Endodermal cell (in vitro differentiated cells): ENCODE data around the gene COL6A3. TPM values are rescaled to one million over a fixed set of nuclear protein-coding genes. Genes with fewer than 3 reads are reported as not detected.

Experiments
- DNase-seq: peaks from one replicate; pipeline ENCODE4 v3.0.0-alpha.2; 2017
- H3K27ac ChIP-seq: 2 replicates; pipeline ENCODE4 v1.5.1; 2013; ENCODE audit warnings: mild to moderate bottlenecking, low read depth, low read length, moderate library complexity
- H3K27me3 ChIP-seq: 2 replicates; pipeline ENCODE4 v1.6.1; 2013; ENCODE audit warnings: mild to moderate bottlenecking, low read length, moderate library complexity; ENCODE audit not compliant: insufficient read depth, control insufficient read depth, poor library complexity, severe bottlenecking
- H3K36me3 ChIP-seq: 2 replicates; pipeline ENCODE4 v1.7.0; 2013; ENCODE audit warnings: mild to moderate bottlenecking, low read length, moderate library complexity; ENCODE audit not compliant: control insufficient read depth, insufficient read depth
- H3K4me1 ChIP-seq: one replicate; pipeline ENCODE4 v1.7.0; 2013; ENCODE audit warnings: low read length; ENCODE audit not compliant: control insufficient read depth, insufficient read depth
- H3K4me3 ChIP-seq: 2 replicates; pipeline ENCODE4 v1.5.1; 2013; ENCODE audit warnings: mild to moderate bottlenecking, low read length, moderate library complexity
- H3K9ac ChIP-seq: 2 replicates; pipeline ENCODE4 v1.6.1; 2013; ENCODE audit warnings: mild to moderate bottlenecking, low read length, moderate library complexity; ENCODE audit not compliant: poor library complexity, severe bottlenecking; ENCODE audit errors: extremely low read depth
- H3K9me3 ChIP-seq: 2 replicates; pipeline ENCODE4 v1.6.1; 2013; ENCODE audit warnings: mild to moderate bottlenecking, low read length, moderate library complexity; ENCODE audit not compliant: control insufficient read depth
- H3K27ac Mint-ChIP-seq: 2 replicates; pipeline ENCODE4 v1.8.0; 2020; ENCODE audit warnings: mixed read lengths
- H3K27me3 Mint-ChIP-seq: 2 replicates; pipeline ENCODE4 v1.8.0; 2021; ENCODE audit warnings: mild to moderate bottlenecking, mixed read lengths; ENCODE audit not compliant: insufficient read depth
- H3K36me3 Mint-ChIP-seq: 2 replicates; pipeline ENCODE4 v1.8.0; 2020; ENCODE audit warnings: low read depth, mixed read lengths
- H3K4me1 Mint-ChIP-seq: 2 replicates; pipeline ENCODE4 v1.8.0; 2020; ENCODE audit warnings: mixed read lengths
- H3K4me3 Mint-ChIP-seq: 2 replicates; pipeline ENCODE4 v1.8.0; 2020; ENCODE audit warnings: mild to moderate bottlenecking, moderate library complexity, mixed read lengths
- H3K9me3 Mint-ChIP-seq: 2 replicates; pipeline ENCODE4 v1.8.0; 2020; ENCODE audit warnings: mild to moderate bottlenecking, mixed read lengths
- WGBS, 2 experiments: methylation state at CpG; one replicate each; pipeline versions ENCODE4 v1.1.5 to v1.1.7; 2013; ENCODE audit warnings: missing lambda C conversion rate in 2 of 2, mixed read lengths in 1 of 2; ENCODE audit not compliant: insufficient coverage in 1 of 2, insufficient read length in 1 of 2; 5-methylcytosine and 5-hydroxymethylcytosine counted together
- long read RNA-seq, 4 experiments: library from polyadenylated mRNA in 2 of 4; library from RNA in 1 of 4; library from capped mRNA in 1 of 4; stranded (forward) in 3 of 4; unstranded in 1 of 4; transcript quantifications; one replicate each; pipeline ENCODE4 v2.0.0, GENCODE V29; 2020 to 2021; ENCODE audit warnings: inconsistent platforms in 1 of 4
- polyA plus RNA-seq, 2 experiments: library from polyadenylated mRNA; stranded (reverse); fragments of 50-300 nt; gene quantifications; one replicate each; pipeline ENCODE4 v1.2.3, GENCODE V29; 2013
- total RNA-seq, 2 donors: library from RNA; stranded (reverse); fragmentation: NEBNext Ultra II Directional in 1 of 2; extraction: Animal tissue kit (Norgen Biotek cat#: 25700) in 1 of 2; gene quantifications; 2 replicates in 1 of 2; 3 replicates in 1 of 2; pipeline ENCODE4 v1.2.1, GENCODE V29; 2021
- TF ChIP-seq, protein P1 (sequence below): fragments of 200-600 bp; sonication (generic); conservative IDR thresholded peaks from 2 replicates; pipeline ENCODE4 v1.5.0; 2021; ENCODE audit warnings: antibody characterized with exemption, mild to moderate bottlenecking

COL6A3 gene, protein sequence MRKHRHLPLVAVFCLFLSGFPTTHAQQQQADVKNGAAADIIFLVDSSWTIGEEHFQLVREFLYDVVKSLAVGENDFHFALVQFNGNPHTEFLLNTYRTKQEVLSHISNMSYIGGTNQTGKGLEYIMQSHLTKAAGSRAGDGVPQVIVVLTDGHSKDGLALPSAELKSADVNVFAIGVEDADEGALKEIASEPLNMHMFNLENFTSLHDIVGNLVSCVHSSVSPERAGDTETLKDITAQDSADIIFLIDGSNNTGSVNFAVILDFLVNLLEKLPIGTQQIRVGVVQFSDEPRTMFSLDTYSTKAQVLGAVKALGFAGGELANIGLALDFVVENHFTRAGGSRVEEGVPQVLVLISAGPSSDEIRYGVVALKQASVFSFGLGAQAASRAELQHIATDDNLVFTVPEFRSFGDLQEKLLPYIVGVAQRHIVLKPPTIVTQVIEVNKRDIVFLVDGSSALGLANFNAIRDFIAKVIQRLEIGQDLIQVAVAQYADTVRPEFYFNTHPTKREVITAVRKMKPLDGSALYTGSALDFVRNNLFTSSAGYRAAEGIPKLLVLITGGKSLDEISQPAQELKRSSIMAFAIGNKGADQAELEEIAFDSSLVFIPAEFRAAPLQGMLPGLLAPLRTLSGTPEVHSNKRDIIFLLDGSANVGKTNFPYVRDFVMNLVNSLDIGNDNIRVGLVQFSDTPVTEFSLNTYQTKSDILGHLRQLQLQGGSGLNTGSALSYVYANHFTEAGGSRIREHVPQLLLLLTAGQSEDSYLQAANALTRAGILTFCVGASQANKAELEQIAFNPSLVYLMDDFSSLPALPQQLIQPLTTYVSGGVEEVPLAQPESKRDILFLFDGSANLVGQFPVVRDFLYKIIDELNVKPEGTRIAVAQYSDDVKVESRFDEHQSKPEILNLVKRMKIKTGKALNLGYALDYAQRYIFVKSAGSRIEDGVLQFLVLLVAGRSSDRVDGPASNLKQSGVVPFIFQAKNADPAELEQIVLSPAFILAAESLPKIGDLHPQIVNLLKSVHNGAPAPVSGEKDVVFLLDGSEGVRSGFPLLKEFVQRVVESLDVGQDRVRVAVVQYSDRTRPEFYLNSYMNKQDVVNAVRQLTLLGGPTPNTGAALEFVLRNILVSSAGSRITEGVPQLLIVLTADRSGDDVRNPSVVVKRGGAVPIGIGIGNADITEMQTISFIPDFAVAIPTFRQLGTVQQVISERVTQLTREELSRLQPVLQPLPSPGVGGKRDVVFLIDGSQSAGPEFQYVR (N-terminal part only)
- total RNA-seq, result 1 to 10 TPM in 1 of 2 donors, under 1 TPM in 1; 0.40 to 1.2 TPM
- 21.1 TPM for polyA plus RNA-seq (2013, experiment 1 of 2)
- polyA plus RNA-seq (2013, experiment 2 of 2), result 20.4 TPM
- long read RNA-seq, experiment 1, partial matches to known transcripts, result 1 of 1 reads
- long read RNA-seq, experiment 1, other reads (novel, unspliced or antisense), result 0 of 1 reads
- long read RNA-seq, experiment 2, result 0 reads
- long read RNA-seq, experiment 3, partial matches to known transcripts, result 1 of 1 reads
- long read RNA-seq, experiment 3, other reads (novel, unspliced or antisense), result 0 of 1 reads
- long read RNA-seq, experiment 4, result 0 reads

- 77 to 88% methylated on average over 10 to 15 of the region's 16 CpGs for WGBS, 2 experiments
- Histone ChIP-seq H3K9ac (no peak within 1 kb of the TSS), H3K27me3 (peaks cover 5% of the 10 kb centered on the region), H3K27ac (no peak within 1 kb of the TSS), H3K36me3 (no peaks in the 10 kb centered on the region), H3K4me1 (no peaks in the 10 kb centered on the region), H3K9me3 (no peaks in the 10 kb centered on the region), H3K4me3 (no peak within 1 kb of the TSS)
- no peak for DNase-seq
- Mint-ChIP-seq H3K27ac (no peak within 1 kb of the TSS), H3K4me3 (no peak within 1 kb of the TSS), H3K9me3 (no peaks in the 10 kb centered on the region), H3K36me3 (no peaks in the 10 kb centered on the region), H3K4me1 (peaks cover 11% of the 10 kb centered on the region), H3K27me3 (peaks cover 11% of the 10 kb centered on the region)
- TF ChIP-seq, protein P1, sequence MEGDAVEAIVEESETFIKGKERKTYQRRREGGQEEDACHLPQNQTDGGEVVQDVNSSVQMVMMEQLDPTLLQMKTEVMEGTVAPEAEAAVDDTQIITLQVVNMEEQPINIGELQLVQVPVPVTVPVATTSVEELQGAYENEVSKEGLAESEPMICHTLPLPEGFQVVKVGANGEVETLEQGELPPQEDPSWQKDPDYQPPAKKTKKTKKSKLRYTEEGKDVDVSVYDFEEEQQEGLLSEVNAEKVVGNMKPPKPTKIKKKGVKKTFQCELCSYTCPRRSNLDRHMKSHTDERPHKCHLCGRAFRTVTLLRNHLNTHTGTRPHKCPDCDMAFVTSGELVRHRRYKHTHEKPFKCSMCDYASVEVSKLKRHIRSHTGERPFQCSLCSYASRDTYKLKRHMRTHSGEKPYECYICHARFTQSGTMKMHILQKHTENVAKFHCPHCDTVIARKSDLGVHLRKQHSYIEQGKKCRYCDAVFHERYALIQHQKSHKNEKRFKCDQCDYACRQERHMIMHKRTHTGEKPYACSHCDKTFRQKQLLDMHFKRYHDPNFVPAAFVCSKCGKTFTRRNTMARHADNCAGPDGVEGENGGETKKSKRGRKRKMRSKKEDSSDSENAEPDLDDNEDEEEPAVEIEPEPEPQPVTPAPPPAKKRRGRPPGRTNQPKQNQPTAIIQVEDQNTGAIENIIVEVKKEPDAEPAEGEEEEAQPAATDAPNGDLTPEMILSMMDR, result no peak
Observed at GRCh38 chr2:237413777-237414661, at the start of gene COL6A3. Gene COL6A3, minus strand, starts transcription at chr2:237414164. Its CDS starts 17,347 bp downstream, at chr2:237396817.

- Histone ChIP-seq H3K4me3 (no peak overlapping the region), H3K9me3 (no peaks in the 10 kb centered on the region), H3K4me1 (no peaks in the 10 kb centered on the region), H3K27ac (no peak overlapping the region), H3K36me3 (no peaks in the 10 kb centered on the region), H3K9ac (no peak overlapping the region), H3K27me3 (no peaks in the 10 kb centered on the region)
- no peak for DNase-seq
- H3K36me3 Mint-ChIP-seq, result no peaks in the 10 kb centered on the region
- no peak overlapping the region for H3K27ac Mint-ChIP-seq
- no peaks in the 10 kb centered on the region for H3K4me1 Mint-ChIP-seq
- H3K27me3 Mint-ChIP-seq, result peaks cover 10% of the 10 kb centered on the region
- H3K9me3 Mint-ChIP-seq, result peaks cover 2% of the 10 kb centered on the region
- WGBS, 2 experiments, result 87 to 88% methylated on average over 3 of the region's 3 CpGs
- TF ChIP-seq, protein P1, result no peak
- H3K4me3 Mint-ChIP-seq, result no peak overlapping the region
Observed at GRCh38 chr2:237459741-237460174, 45.8 kb upstream of the COL6A3 start.
